Liver (tissue), 3 donors: ENCODE data around the gene CCDC97.

Experiments
- JUND ChIP-seq, 2 donors: IDR thresholded peaks; 2 replicates each; pipeline ENCODE4 v1.6.1; 2016; ENCODE audit warnings: antibody characterized with exemption in 2 of 2
- SP1 ChIP-seq: IDR thresholded peaks from 2 replicates; pipeline ENCODE4 v1.6.1; 2018; ENCODE audit warnings: antibody characterized with exemption, mild to moderate bottlenecking
- TF ChIP-seq, protein P1 (sequence below): fragments of 150-350 bp; IDR thresholded peaks from 2 replicates; pipeline ENCODE4 v1.5.1; 2017; ENCODE audit warnings: improper control_type of control experiment, low read depth, low read length; ENCODE audit not compliant: missing input control
- donor health status: healthy.
- donor health status: healthy.

DNA sequence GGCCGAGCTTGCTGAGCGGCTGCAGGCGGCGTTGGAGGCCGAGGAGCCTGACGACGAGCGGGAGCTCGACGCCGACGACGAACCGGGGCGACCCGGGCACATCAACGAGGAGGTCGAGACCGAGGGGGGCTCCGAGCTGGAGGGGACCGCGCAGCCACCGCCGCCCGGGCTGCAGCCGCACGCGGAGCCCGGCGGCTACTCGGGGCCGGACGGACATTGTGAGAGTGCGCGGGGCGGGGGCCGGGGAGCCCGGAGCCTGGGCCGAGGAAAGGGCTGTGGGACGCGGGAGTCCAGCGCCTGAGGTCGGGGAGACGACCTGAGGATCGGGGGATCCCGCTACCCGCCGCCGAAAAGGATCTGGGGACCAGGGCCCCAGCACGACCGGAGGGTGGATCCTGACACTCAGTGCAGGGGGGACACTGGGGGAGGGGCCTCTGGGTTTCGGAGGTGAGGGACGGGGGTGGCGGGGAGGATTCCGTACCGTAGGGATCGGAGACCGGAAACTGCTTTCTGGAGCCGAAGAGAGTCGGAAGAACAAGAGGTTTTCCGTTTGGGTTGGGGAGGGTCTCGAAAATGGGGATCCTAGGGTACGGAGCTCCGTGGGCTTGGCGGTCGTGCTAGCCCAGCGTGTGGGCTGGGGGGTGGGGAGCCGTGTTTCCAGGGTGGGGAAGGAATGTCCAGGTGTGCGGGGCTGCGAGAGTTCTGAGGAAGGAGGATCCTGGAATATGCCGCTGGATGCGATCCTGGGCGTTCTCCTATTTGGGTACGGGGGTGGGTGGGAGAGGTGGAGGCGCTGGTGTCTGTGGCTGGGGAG lies 45.2 kb upstream of the CCDC97 start:
- TF ChIP-seq SP1 (no peak), JUND (IDR thresholded peaks at IDR 0.05) (no peak)
- TF ChIP-seq, protein P1, sequence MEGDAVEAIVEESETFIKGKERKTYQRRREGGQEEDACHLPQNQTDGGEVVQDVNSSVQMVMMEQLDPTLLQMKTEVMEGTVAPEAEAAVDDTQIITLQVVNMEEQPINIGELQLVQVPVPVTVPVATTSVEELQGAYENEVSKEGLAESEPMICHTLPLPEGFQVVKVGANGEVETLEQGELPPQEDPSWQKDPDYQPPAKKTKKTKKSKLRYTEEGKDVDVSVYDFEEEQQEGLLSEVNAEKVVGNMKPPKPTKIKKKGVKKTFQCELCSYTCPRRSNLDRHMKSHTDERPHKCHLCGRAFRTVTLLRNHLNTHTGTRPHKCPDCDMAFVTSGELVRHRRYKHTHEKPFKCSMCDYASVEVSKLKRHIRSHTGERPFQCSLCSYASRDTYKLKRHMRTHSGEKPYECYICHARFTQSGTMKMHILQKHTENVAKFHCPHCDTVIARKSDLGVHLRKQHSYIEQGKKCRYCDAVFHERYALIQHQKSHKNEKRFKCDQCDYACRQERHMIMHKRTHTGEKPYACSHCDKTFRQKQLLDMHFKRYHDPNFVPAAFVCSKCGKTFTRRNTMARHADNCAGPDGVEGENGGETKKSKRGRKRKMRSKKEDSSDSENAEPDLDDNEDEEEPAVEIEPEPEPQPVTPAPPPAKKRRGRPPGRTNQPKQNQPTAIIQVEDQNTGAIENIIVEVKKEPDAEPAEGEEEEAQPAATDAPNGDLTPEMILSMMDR: no peak
